ENCODE results near the gene ATP2A2. TPM values are rescaled to one million over a fixed set of nuclear protein-coding genes. Genes with fewer than 3 reads are reported as not detected.

Gene ATP2A2
- total and polyA plus RNA-seq, 8 donors, result 118 to 258 (median 143) TPM

DNA sequence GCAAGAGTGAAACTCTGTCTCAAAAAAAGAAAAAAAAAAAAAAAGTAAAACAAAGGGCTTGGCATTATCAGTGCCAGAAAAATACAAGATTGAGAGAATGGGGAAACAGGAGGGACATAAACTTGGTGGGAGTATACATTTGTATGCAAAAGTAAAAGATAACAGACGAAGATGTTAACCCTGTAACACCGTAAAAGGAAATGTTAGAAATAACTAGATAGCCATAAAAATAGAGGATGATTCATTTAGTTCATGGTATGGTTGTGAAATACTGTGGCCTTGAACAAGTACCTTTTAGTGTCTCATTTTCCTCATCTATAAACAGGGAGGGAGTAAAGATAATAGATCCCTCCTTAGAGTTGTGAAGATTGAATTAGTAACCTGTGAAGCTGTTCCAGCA is 33.3 kb downstream of the ATP2A2 start:
- Histone ChIP-seq H3K9me3 (no peaks in the 10 kb centered on the region), H3K36me3 (peaks cover 0 to 23% of the 10 kb centered on the region in 2 donors), H3K27ac (peak overlapping the region in 1 of 2 donors; percentile 11), H3K4me1 (peaks cover 7 to 77% of the 10 kb centered on the region in 2 donors), H3K4me3 (no peak overlapping the region), H3K27me3 (no peaks in the 10 kb centered on the region)
- DNase-seq, result no peak
- TF ChIP-seq, protein P1, sequence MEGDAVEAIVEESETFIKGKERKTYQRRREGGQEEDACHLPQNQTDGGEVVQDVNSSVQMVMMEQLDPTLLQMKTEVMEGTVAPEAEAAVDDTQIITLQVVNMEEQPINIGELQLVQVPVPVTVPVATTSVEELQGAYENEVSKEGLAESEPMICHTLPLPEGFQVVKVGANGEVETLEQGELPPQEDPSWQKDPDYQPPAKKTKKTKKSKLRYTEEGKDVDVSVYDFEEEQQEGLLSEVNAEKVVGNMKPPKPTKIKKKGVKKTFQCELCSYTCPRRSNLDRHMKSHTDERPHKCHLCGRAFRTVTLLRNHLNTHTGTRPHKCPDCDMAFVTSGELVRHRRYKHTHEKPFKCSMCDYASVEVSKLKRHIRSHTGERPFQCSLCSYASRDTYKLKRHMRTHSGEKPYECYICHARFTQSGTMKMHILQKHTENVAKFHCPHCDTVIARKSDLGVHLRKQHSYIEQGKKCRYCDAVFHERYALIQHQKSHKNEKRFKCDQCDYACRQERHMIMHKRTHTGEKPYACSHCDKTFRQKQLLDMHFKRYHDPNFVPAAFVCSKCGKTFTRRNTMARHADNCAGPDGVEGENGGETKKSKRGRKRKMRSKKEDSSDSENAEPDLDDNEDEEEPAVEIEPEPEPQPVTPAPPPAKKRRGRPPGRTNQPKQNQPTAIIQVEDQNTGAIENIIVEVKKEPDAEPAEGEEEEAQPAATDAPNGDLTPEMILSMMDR (IDR thresholded peaks at IDR 0.05), result no peak
- intact Hi-C loops (cut with DNase I), result no loop called here
- no peak for ATAC-seq

DNA sequence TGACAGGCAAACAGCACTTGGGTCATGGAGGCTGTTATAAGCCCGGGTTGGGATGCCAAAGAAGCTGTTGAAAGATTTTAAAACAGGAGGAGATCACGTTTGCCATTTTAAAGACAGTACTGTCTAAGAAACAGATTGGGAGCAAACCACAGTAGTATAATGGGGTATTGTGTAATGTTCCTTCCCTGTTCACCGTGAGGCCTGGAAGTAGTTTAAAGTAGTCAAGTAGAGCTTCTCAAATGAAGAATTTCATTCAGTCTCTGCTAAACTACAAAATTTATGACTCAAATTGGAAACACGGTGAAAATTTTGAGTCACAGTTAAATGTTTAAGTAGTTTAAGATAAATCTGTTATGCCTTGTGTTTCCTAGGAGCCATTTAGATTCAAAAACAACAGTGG is 35.8 kb downstream of the ATP2A2 start:
- intact Hi-C loops (cut with DNase I), result no loop called here
- Histone ChIP-seq H3K27ac (peak overlapping the region; percentile 33 to 39), H3K4me1 (peaks cover 7 to 57% of the 10 kb centered on the region in 2 donors), H3K27me3 (no peaks in the 10 kb centered on the region), H3K36me3 (peaks cover 0 to 24% of the 10 kb centered on the region in 2 donors), H3K9me3 (no peaks in the 10 kb centered on the region), H3K4me3 (no peak overlapping the region)
- TF ChIP-seq, protein P1 (IDR thresholded peaks at IDR 0.05), result no peak
- DNase-seq, result no peak
- ATAC-seq, result peak; percentile 78

DNA sequence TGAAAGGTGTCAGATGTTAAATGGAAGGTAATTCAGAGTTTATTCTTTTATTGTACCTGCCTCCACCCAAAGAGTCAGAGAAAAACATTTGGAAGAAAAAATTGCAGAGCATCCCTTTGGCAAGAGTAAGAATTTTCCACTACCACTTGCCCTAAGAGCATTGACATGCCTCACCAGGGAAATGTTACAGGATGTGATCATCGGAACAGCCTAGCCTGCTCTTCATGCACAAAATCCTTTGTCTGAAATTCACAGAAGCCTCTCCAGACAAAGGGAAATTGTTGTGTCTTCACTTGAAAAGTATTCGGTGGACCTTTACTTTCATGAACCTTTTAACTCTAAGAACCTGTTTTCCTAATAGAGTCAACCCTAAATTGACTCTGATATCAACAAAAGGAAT is 36.9 kb downstream of the ATP2A2 start:
- no peaks in the 10 kb centered on the region for H3K27me3 ChIP-seq
- H3K27ac ChIP-seq, result no peak overlapping the region
- peaks cover 0 to 32% of the 10 kb centered on the region in 2 donors for H3K36me3 ChIP-seq
- ATAC-seq (peak; percentile 13), DNase-seq (no peak)
- H3K4me3 ChIP-seq, result no peak overlapping the region
- intact Hi-C loops (cut with DNase I), result no loop called here
- TF ChIP-seq, protein P1 (IDR thresholded peaks at IDR 0.05), result no peak
- H3K4me1 ChIP-seq, result peaks cover 7 to 47% of the 10 kb centered on the region in 2 donors
- H3K9me3 ChIP-seq, result no peaks in the 10 kb centered on the region

DNA sequence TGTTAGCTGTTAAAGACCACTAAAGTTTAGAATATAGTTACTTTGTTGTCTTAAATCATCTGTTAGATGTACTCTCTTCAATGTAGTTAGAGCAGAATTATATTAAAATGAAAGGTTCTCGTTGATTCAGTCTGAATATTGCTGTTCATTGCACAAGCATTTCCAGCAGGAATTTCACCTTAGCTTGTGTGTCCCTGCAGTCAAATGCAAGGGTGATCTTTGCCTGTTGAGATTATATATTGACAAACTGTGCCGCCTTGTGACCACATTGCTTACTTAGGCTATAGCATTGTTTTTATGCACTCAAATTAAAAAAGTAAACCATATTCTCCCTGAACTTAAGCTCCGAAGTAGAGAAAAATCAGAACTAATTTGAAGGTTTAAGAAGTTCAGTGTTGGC is 39.5 kb downstream of the ATP2A2 start:
- H3K27ac ChIP-seq, result no peak overlapping the region
- no peak overlapping the region for H3K4me3 ChIP-seq
- TF ChIP-seq, protein P1 (IDR thresholded peaks at IDR 0.05), result no peak
- H3K36me3 ChIP-seq, result peaks cover 0 to 58% of the 10 kb centered on the region in 2 donors
- ATAC-seq (no peak), DNase-seq (no peak)
- no peaks in the 10 kb centered on the region for H3K27me3 ChIP-seq
- intact Hi-C loops (cut with DNase I), result no loop called here
- no peaks in the 10 kb centered on the region for H3K9me3 ChIP-seq
- H3K4me1 ChIP-seq, result peaks cover 7 to 24% of the 10 kb centered on the region in 2 donors

DNA sequence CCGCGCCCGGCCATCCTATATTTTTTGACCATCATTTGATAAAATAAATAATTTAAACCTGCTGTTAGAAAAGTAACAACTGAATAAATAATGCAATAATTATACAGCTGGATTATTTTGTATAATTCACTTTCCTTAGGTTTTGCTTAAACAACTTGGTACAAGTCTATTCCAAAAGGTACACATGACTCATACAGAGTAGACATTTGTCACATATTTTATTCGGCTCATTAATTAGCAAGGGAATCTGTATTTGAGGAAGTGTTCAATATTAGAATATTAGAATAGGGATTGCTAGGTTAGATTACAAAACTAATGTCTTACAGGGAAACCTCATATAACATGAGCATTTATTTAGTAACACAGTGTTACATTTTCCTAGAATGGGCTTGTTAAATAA is 48.7 kb downstream of the ATP2A2 start:
- H3K9me3 ChIP-seq, result no peaks in the 10 kb centered on the region
- ATAC-seq (no peak), DNase-seq (no peak)
- H3K27me3 ChIP-seq, result no peaks in the 10 kb centered on the region
- H3K36me3 ChIP-seq, result peaks cover 0 to 95% of the 10 kb centered on the region in 2 donors
- intact Hi-C loops (cut with DNase I), result no loop called here
- no peak overlapping the region for H3K4me3 ChIP-seq
- TF ChIP-seq, protein P1 (IDR thresholded peaks at IDR 0.05), result no peak
- no peak overlapping the region for H3K27ac ChIP-seq
- peaks cover 0 to 18% of the 10 kb centered on the region in 2 donors for H3K4me1 ChIP-seq
